H54 (cell line): Measurements from ENCODE around the gene SERINC1.
"Not testable (repeated sequence)": the region's sequence is repeated elsewhere in the genome, so short reads cannot be mapped to it uniquely, and the experiment has no call there.

ENCODE experiments used
- DNase-seq: peaks from one replicate; pipeline ENCODE4 v3.0.0; 2011; ENCODE audit warnings: low spot score, mixed read lengths; ENCODE audit not compliant: insufficient read length
- FAIRE-seq: peaks from 3 replicates; lab custom pipeline; 2011; peaks lifted over from hg19 to GRCh38; lab: Jason Lieb, UNC
- POLR2A ChIP-seq: IDR thresholded peaks from 2 replicates; pipeline ENCODE4 v1.6.1; 2011; ENCODE audit warnings: low read depth, mild to moderate bottlenecking, low read length

SERINC1 gene

DNA sequence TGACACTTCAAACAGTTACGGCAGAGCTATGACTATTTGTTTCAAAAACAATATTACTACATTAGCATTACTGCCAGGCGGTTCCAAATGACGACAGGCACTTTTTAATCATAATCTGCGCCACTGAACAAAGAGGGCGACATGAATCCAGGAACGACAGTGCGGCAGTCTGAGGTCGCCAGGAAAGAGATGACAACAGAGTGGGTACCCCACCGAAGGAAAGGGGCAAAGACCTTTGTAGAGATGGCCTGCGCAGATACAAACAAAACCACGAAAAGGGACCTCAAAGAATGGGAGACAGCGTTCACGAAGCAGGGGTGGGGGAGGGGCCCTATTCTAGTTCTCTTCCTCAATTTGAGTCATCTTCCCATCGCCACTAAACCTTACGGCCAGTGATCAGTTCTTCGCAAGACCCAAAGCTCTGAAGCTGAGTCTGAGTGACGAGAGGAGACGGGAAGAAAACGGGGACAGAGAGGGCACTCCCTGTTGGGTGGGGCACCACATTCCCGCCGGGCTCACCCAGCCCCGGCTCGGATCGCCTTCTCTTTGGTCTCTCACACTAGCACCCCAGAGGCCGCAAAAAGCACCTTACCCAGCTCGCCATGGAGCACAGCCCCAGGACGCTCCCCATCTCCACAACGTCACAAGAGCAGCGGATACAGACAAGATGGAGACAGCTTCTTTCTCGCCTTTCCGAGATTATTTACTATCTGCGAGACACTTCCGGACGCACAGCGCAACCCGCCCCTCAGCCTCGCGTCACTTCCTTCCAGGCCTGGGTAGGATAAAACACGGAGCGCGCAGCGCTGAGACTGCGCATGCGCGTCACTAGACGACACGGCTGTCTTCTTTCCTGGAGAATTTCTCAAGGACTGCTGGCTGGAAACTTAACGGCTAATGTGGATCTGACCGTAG lies at the start of gene SERINC1:
Gene SERINC1 (minus strand): TSS at position 701 of the 915 bp plus-strand sequence. CDS start 70 bp downstream, at position 631.
- DNase-seq (peak; percentile 57), FAIRE-seq (peak; percentile 97)
- peak; percentile 55; the same call in 1 of the 2 replicates for TF ChIP-seq POLR2A

DNA sequence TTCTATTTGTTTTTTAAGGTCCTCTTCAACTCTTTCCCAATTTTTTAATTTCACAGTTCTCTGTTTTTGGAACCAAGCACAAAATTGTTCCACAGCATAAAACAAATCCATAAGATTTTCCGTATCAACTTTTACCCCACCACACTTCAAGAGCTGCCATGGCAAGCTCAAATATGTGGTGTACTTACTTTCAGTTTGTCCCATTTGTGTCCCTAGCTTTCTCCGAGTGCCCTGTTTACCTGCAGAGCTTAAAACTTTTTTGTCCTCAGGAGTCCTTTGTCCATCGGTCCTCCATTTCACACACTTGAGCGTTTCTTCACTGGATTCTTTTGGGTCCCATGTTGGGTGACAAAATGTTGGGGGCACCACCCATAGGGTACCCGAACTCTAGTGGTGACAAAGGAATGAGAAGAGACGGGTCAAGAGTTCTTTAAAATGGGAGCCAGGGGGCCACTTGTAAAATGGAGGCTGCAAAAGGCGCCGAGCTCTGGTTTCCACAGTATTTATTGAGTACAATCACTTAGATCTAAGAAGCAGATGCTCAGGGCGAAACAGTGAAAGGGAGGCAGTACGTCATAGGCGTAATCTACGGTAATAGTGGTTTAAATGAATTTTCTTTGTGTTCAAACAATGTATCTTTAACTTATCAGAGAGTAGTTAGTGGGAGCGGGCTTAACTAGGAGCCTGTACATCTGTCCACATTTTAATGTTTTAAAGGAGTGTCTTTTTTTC lies 39.8 kb upstream of the SERINC1 start:
- no peak for TF ChIP-seq POLR2A
- no peak for FAIRE-seq

DNA sequence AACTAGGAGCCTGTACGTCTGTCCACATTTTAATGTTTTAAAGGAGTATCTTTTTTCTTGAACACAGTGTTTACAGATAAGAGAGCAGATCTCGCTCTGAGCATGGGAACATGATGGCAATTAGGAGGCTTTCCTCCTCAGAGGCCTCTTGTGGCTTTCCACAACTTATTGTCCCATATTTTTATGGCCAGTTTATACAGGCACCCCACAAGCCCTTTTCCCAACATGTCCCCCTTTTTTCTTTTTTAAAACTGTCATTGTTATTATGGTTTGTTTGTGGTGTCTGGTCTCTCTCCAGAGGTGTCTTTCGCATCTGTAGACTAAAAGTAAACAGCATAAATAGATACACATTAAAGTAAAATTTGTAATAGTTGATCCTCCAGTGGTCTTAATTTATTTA lies 33.6 kb upstream of the SERINC1 start:
- FAIRE-seq, DNase-seq: not testable (repeated sequence)

More for the DNA sequence above, 39.8 kb upstream of the SERINC1 start:
- DNase-seq: no peak

DNA sequence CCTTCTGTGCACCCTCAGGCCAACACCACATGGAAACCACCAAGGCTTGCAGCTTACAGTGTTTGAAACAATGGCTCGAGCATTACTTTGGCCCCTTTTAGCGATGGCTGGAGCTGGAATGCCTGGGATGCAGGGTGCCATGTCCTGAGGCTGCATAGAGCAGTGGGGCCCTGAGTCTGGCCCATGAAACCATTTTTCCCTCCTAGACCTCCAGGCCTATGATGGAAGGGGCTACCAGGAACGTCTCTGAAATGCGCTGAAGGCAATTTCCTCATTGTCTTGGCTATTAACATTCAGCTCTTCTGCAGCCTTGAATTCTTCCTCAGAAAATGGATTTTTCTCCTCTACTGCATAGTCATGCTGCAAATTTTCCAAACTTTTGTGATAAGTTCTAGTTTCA lies 29.9 kb upstream of the SERINC1 start:
- TF ChIP-seq POLR2A: no peak
- no peak for FAIRE-seq

DNA sequence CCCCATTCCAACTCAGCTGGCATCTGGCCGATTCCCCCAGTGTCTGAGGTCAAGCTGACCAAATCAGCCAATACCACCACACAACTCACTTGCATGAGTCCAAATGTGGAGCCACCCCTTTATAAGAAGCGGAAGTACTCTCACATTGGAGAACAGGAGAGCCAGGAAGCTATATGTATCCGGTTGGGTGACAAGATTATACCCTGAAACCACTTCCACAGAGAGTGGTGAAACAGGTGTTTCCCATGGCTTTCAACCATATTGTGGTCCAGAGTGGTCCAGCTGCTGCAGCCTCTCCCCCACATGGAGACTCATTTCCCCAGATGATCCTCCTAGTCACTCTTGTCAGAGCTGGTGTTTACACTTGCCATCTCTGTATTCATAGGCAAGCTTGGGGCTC lies 24.0 kb upstream of the SERINC1 start:
- no peak for TF ChIP-seq POLR2A
- DNase-seq: no peak
- FAIRE-seq: no peak

More for the DNA sequence above, 29.9 kb upstream of the SERINC1 start:
- no peak for DNase-seq

DNA sequence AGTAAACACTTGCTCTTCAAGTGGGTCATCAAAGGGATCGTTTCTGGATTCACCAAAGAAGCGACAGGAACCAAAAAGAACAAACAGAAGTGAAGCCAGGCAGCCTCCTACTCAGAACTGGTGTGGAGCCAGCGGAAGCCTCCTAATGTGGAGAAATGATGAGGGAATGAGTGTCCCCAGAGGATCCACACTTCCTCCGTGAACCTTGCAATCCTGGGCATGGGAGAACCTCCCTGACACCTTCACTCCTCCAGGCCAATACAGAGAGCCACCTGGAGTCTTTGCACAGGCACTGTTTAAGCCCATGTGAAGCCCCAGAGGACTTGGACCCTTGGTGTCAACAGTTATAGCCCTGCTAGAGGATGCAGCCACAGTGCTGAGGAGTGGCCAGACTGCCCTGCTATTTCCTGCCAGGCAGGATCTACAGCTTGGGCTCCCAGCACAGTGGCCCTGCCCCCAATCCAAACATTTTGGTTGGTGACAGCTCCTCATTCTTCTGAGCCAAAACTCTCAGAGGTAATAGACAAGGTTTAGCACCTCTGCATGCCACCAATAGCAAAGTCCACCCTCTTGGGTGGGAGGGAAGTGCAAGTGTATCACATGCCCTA lies 23.2 kb upstream of the SERINC1 start:
- no peak for TF ChIP-seq POLR2A
- DNase-seq: no peak
- no peak for FAIRE-seq

- TF ChIP-seq POLR2A: no peak
- DNase-seq (peak; percentile 7), FAIRE-seq (no peak)
These were observed 20.4 kb upstream of the SERINC1 start for GRCh38 chr6:122491919-122492555.

DNA sequence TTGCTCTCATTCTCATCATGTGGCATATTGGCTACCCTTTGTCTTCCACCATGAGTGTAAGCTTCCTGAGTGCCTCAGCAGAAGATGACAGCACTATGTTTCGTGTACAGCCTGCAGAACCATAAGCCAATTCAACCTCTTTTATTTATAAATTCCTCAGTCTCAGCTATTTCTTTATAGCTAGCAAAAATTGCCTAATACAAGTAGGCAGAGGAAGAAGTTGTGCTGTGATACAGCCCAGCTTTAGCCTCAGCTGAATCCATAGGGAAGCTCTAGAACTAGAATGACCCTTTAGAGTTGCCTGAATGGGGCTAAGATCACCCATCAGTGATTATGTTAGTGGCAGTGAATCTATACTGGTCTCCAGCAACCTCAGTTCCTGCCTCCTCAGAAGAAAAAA lies 19.0 kb upstream of the SERINC1 start:
- no peak for TF ChIP-seq POLR2A
- DNase-seq (no peak), FAIRE-seq (no peak)

DNA sequence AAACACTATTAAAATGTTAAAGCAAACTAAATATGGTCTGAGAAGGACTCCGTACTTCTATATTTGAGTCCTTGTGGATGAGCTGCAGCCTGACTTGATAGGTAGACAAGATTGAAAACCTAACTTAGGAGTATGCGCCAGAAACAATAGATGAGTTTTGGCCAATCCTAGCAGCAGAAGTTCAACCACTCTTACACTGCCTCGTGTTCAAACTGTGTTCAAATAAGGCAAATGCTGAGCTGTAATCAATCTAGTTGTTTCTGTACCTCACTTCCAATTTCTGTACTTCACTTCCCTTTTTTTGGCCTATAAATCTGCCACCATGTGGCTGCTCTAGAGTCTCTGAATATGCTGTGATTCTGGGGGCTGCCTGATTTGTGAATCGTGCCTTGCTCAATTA lies 13.2 kb upstream of the SERINC1 start:
- no peak for DNase-seq
- no peak for TF ChIP-seq POLR2A
- no peak for FAIRE-seq

- DNase-seq (no peak), FAIRE-seq (no peak)
- no peak for TF ChIP-seq POLR2A
These were observed 11.1 kb upstream of the SERINC1 start for GRCh38 chr6:122482750-122483080.

GRCh38 chr6:122476131-122476530 lies 4.5 kb upstream of the SERINC1 start:
- TF ChIP-seq POLR2A: no peak
- DNase-seq (no peak), FAIRE-seq (no peak)

GRCh38 chr6:122472022-122472340 lies 374 bp upstream of the SERINC1 start:
- DNase-seq: no peak
- no peak for TF ChIP-seq POLR2A
- FAIRE-seq: no peak

DNA sequence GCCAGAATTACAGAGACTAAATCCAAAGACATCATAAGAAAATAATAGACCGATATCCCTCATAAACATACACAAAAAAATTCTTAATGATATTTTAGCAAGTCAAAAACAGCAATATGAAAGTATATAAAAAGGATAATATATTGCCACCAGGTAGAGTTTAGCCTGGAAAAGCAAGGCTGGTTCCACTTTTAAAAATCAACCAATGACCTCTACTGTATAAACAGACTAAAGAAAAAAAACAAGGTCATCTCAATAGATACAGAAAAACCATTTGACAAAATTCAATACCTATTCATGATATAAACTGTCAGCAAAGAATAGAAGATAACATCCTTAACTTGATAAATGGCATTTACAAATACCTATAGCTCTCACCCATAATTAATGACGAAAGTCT lies 9.7 kb downstream of the SERINC1 start:
- no peak for FAIRE-seq

GRCh38 chr6:122459865-122460416 lies 11.7 kb downstream of the SERINC1 start:
- not testable (repeated sequence) for FAIRE-seq, DNase-seq

More for the DNA sequence above, 9.7 kb downstream of the SERINC1 start:
- no peak for TF ChIP-seq POLR2A
- no peak for DNase-seq
